K562 (cell line): ENCODE data around the gene AP2A2.

Experiments
- DIDO1 ChIP-seq: fragments of 450-650 bp; IDR thresholded peaks from 2 replicates; pipeline ENCODE4 v1.6.1; 2016; ENCODE audit warnings: low read depth, missing biosample characterization, missing genetic modification characterization
- ELF1 ChIP-seq: fragments of 200-800 bp; sonication (Bioruptor generic); IDR thresholded peaks from 2 replicates; pipeline ENCODE4 v1.6.1; 2016; ENCODE audit warnings: missing genetic modification characterization, missing compliant biosample characterization
- JUN ChIP-seq, 2 experiments: sonication (generic) in 1 of 2; formaldehyde crosslinking in 1 of 2; IDR thresholded peaks; 2 replicates each; pipeline versions ENCODE4 v1.6.1 to v1.8.0; 2012 to 2022; ENCODE audit warnings: borderline replicate concordance in 2 of 2, mild to moderate bottlenecking in 2 of 2, improper control_type of control experiment in 1 of 2, low read depth in 1 of 2, low read length in 1 of 2, missing genetic modification reagents in 1 of 2
- SP1 ChIP-seq: sonication (generic); formaldehyde crosslinking; IDR thresholded peaks from 2 replicates; pipeline ENCODE4 v1.8.1; 2022; ENCODE audit warnings: mild to moderate bottlenecking, missing genetic modification reagents
- U2AF1 ChIP-seq: fragments of 200-400 bp; formaldehyde crosslinking; optimal IDR thresholded peaks from 2 replicates; pipeline ENCODE3; 2017; ENCODE audit warnings: mild to moderate bottlenecking, low read depth, low read length, moderate library complexity

DNA sequence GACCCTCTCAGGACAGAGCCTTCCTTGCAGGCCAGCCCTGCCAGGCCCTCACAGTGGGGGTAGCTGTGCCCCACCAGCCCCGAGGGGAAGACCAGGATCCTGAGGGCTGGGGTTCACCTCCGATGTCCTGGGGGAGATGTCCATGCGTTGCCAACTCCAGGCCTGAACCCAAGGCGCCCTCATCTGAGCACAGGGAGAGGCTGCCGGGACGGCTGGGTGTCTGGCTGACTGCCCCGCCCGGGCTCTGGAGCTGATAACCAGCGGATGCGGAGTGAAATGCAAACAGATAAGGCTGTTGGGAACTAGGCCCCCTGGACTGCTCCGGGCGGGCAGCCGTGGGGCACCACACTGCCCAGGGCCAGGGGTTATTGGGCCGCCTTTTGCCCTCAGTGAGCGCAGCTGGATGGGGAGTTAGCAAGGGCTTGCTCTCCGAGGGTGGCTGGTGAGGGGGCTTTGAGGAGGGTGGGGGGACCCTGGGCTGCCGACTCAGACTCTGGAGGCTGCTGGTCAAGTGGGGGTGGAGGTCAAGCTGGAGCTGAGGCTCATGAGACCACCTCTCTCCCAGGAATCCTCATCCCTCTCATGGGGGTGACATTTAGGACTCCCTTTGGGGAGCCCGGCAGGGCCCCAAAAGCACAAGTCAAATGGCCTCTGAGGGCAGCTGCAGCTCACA, 116.4 kb downstream of the AP2A2 start:
- TF ChIP-seq JUN (IDR thresholded peaks at IDR 0.05; ENCODE audit: borderline replicate concordance, low read depth, low read length), result no peak
- no peak for TF ChIP-seq JUN (CRISPR knock-in tag; IDR thresholded peaks at IDR 0.05; ENCODE audit: borderline replicate concordance)
- TF ChIP-seq DIDO1 (tag), result no peak
- TF ChIP-seq SP1, result no peak
- no peak for TF ChIP-seq U2AF1
- TF ChIP-seq ELF1 (tag), result no peak
